Stimulated activated effector memory CD8-positive, alpha-beta T cell treated with anti-CD3 and anti-CD28 coated beads, Interleukin-12 subunit alpha, Interleukin-12 subunit beta, amount 100 ng/mL, for 72 hours (primary cell): ENCODE results near the gene CYP11A1.
A peak's percentile ranks its signal among the peaks of the same experiment; 100 is the strongest.

ENCODE experiments used
- ATAC-seq: fragments of 150-1000 bp; cut with Tn5 transposase; 2 replicates; pipeline ENCODE4 v1.10.0; 2021
- DNase-seq, 2 donors: peaks; one replicate each; pipeline ENCODE4 v3.0.0; 2021 to 2022; ENCODE audit warnings: low spot score in 2 of 2
- H3K27ac Mint-ChIP-seq: one replicate; pipeline ENCODE4 v1.8.0; 2022; ENCODE audit warnings: mild to moderate bottlenecking, mixed read lengths
- H3K36me3 Mint-ChIP-seq: one replicate; pipeline ENCODE4 v1.8.0; 2022; ENCODE audit warnings: mild to moderate bottlenecking, mixed read lengths
- H3K4me1 Mint-ChIP-seq: one replicate; pipeline ENCODE4 v1.8.0; 2022; ENCODE audit warnings: mixed read lengths
- H3K4me3 Mint-ChIP-seq: one replicate; pipeline ENCODE4 v1.8.0; 2022; ENCODE audit warnings: mild to moderate bottlenecking, mixed read lengths
- H3K9me3 Mint-ChIP-seq: one replicate; pipeline ENCODE4 v1.8.0; 2022; ENCODE audit warnings: mixed read lengths

The CYP11A1 gene

DNA sequence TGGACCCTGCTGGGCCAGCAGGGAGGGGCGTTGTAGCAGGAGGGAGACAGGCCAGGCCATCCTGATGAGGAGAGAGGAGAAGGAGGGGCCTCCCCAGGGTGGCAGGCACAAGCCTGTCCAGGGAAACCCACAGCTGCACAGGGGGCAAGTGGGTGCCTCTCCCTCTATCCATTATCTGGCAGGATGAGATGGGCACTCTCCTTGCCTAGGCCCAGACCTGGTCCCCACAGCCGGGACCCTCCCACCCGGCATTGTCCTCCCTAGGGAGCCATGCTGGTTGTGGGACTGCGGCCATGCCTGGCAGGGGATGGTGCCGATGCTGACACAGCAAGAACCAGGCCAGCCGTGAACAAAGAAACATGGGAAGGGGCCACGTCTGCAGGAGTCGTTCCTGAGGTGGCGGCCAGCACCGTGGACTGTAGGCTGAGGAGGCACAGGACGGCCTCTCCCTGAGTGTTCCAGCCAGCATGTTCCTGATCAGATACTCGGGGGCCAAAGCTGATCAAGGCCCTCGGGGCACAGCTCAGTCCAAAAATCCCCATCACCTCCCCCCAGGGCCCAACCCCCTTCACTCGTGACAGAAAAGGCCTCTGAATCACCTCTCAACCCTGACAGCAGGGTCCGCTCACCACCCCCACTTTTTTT, 19.2 kb upstream of the CYP11A1 start:
- no peak for ATAC-seq
- Mint-ChIP-seq H3K4me3 (no peak overlapping the region), H3K9me3 (no peaks in the 10 kb centered on the region), H3K27ac (peak overlapping the region; percentile 79), H3K36me3 (peaks cover 8% of the 10 kb centered on the region), H3K4me1 (peaks cover 62% of the 10 kb centered on the region)
- no peak for DNase-seq

DNA sequence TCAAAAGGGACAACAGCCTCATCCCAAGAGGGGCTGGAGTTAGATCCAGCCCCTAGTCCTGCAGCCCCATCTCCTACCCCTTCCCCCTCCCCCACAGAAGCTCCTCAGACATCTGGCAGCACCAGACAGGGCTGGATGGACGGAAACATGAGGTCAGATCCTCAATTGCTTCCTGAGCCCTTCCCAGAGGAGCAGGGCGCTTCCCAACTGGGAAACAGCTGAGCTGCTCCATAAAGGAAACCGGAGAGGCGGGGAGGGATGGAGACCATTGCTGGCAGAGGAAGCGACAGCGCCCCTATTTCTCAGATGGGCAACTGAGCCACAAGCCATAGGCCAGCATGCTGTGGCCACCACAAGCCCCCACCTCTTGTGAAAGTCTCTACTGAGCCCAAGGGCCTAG, 18.3 kb upstream of the CYP11A1 start:
- ATAC-seq, result no peak
- Mint-ChIP-seq H3K9me3 (no peaks in the 10 kb centered on the region), H3K36me3 (peaks cover 7% of the 10 kb centered on the region), H3K4me1 (peaks cover 62% of the 10 kb centered on the region), H3K27ac (peak overlapping the region; percentile 79), H3K4me3 (peak overlapping the region; percentile 26)
- DNase-seq, result no peak

DNA sequence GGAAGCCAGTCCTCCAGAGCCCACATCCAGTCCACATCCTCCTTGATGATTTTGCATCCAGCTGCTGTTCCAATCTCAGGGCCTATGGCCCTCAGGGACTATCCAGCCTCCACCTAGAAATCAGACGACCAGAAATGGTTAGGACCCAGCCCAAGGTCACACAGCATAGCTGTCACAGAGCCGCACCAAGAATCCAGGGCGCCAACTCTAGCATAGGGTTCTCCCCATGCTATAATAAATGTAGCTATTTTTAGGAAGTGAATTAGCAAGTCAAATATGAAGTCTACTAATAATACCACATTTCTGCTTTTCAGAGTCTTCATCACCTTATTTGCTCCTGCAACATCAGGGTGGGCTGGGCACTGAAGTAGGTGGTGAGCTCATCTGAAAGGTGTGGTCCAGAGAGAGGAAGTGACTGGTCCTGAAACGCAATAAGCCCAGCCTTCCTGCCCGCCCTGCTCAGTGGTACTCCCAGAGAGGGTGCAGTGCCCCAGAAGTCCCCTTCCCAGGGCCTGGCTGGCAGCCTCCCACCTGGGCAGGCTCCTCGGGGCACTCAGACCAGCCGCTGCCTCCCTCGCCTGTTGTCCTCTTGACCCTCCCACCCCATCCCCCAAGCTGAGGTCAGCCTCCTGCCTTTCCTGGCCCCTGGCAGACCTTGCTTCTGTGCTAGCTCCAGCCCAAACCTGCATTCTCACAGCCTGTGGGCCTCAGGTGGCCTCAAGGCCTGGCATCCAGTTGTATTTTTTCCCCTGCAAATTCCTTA, 17.6 kb upstream of the CYP11A1 start:
- ATAC-seq (peak; percentile 81), DNase-seq (peak in 1 of 2 donors; percentile 82)
- Mint-ChIP-seq H3K4me3 (peak overlapping the region; percentile 26), H3K36me3 (peaks cover 7% of the 10 kb centered on the region), H3K4me1 (peaks cover 60% of the 10 kb centered on the region), H3K9me3 (no peaks in the 10 kb centered on the region), H3K27ac (peak overlapping the region; percentile 79)

DNA sequence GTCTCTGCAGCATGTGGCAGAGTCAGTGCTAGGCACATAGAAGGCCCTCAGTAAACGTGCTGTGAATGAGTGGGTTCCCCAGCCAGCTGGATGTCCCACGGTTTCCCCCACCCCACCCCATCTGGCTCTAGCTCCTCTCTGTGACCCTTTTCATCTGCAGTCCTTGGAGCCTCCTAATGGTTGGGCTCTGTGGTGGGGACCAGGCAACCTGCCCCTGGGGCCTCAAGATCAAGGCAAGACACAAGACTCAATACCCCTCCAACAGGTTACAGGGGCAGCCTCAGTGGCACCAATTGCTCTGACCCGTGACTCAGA, 17.1 kb upstream of the CYP11A1 start:
- DNase-seq (no peak), ATAC-seq (no peak)
- peaks cover 7% of the 10 kb centered on the region for H3K36me3 Mint-ChIP-seq
- peak overlapping the region; percentile 79 for H3K27ac Mint-ChIP-seq
- H3K9me3 Mint-ChIP-seq, result no peaks in the 10 kb centered on the region
- H3K4me3 Mint-ChIP-seq, result peak overlapping the region; percentile 26
- peaks cover 57% of the 10 kb centered on the region for H3K4me1 Mint-ChIP-seq

DNA sequence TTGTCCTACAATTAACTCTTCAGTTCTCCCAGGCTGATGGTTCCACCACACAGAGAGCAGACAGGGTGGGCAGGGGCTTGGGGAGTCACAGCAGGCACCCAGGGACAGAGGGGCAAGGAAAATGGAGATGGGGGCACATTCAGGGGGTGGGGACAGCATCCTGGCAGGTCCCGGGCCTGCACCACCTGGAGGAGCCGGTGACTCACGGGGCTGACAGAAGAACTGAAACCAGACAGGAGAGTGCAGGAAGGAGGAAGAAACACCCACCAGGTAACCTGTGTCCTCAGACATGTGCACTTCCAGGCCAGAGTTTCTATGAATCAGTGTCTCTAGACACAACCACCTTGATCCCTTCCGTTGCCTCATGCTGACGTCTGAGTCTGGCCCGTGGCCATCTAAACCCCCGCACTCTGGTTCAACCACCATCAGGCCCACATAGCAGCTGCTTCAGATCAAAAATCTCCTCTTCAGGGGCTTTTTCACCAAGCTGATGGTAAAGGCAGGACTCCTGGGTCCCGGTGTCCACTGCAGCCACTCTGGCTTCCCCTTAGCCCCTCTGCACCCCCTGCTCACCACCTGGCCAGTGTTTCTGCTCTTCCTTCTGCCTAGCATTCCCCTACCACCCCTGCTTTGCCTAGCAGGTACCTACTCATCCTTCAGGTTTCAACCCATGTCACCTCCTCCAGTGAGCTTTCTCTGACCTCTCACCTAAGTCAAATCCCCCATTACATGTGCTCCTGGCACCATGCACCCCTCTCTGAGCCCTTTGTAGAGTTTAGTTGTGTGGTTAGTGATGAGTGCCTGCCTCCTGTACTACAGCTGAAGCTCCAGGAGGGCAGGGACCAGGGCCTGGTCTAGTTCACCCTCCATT, 16.5 kb upstream of the CYP11A1 start:
- Mint-ChIP-seq H3K36me3 (peaks cover 7% of the 10 kb centered on the region), H3K4me3 (peak overlapping the region; percentile 26), H3K4me1 (peaks cover 63% of the 10 kb centered on the region), H3K9me3 (no peaks in the 10 kb centered on the region), H3K27ac (peak overlapping the region; percentile 79)
- ATAC-seq, result peak; percentile 76
- peak; percentile 53 to 80 for DNase-seq

DNA sequence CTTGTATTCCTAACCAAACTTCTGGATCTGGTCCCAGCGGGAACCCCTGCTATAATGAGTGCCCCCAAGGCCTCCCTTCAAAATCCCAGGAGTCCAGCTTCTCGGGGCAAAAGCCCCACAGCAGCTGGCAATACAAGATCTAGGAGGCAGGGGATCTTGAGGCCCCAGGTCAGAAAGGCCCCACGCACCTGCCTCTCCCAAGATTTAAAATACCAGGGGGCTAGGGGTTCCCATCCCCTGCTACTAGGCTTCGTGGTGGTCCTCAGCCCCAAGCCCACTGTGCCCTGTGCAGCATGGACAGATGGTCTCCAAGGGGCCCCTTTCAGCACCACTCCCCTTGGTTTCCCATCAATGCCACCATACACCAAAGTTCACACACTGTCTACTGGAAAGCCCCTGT, 15.8 kb upstream of the CYP11A1 start:
- peaks cover 7% of the 10 kb centered on the region for H3K36me3 Mint-ChIP-seq
- peak overlapping the region; percentile 79 for H3K27ac Mint-ChIP-seq
- peak overlapping the region; percentile 26 for H3K4me3 Mint-ChIP-seq
- no peak for ATAC-seq
- H3K9me3 Mint-ChIP-seq, result no peaks in the 10 kb centered on the region
- DNase-seq, result no peak
- H3K4me1 Mint-ChIP-seq, result peaks cover 67% of the 10 kb centered on the region

DNA sequence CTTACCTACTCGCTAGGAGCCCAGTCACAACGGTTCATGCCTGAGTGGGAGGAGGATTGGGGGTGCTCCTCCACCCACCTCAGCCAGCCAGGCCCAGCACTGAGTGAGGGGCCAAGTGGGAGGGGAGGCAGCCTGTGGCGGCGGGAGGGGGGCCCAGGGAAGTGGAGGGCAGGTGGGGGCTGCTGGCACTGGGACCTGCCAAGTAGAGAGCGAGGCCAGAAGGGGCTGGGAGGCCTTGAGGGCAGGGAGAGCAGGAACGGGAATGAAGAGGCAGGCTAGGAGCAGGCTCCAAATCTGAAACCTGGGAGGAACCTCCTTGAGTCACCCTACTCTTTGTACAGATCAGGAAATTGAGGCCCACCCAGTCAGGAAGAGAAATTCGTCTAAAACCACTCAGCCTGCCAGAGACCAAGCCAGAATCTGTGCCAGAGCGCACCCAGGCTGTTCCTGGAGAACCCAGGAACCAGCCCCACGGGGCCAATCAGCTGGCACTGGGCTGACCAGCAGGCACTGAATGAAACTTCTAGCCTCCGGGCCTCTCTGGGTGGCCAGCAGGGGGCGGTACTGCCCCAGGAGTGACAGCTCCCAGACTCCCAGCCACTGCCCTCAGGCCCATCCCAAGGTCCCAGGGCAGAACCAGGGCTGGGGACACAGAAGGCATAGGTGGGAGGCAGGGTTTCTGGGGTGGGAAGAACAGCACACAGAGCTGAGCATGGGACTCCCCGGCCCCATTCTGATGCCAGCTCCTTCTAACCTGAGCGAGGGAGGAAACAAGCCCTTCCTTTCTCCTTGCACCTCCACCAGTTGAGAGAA, 14.8 kb upstream of the CYP11A1 start:
- H3K9me3 Mint-ChIP-seq, result no peaks in the 10 kb centered on the region
- H3K27ac Mint-ChIP-seq, result peak overlapping the region; percentile 79
- peak; percentile 52 for ATAC-seq
- H3K4me3 Mint-ChIP-seq, result no peak overlapping the region
- H3K36me3 Mint-ChIP-seq, result peaks cover 7% of the 10 kb centered on the region
- peaks cover 67% of the 10 kb centered on the region for H3K4me1 Mint-ChIP-seq
- peak; percentile 85 to 91 for DNase-seq

DNA sequence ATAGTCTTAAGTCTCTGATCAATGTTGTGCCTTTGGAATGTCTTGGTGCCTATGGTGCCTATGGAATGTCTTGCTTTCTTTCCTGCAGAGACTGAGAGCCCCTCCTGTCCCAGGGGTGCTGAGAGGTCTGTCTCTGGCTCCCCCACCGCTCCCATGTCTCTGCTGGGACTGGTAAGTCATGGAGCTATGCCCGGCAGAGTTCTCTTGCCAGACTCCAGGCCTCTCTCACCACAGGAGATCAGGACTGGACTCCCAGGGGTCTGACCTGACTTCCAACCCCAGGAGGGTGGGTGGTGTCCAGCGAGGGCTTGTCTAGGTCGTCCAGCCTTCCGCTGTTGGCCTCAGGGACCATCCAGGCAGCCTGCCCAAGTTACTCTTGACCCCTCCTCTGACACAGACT, 14.0 kb upstream of the CYP11A1 start:
- Mint-ChIP-seq H3K36me3 (peaks cover 7% of the 10 kb centered on the region), H3K4me3 (no peak overlapping the region), H3K27ac (peak overlapping the region; percentile 79), H3K9me3 (no peaks in the 10 kb centered on the region), H3K4me1 (peaks cover 67% of the 10 kb centered on the region)
- ATAC-seq, result no peak
- no peak for DNase-seq

DNA sequence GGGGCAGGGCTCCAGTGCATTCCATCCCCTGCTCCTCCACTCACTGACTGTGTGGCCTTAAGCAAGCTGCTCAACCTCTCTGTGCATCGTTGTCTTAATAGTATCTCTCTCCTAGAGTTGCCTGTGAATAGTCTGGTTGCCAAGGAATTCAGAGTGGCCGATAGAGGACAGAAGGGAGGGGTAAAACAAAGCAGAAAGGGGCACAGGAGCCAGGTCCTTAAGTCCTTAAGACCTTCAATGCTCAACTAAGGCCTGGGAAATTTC, 13.7 kb upstream of the CYP11A1 start:
- Mint-ChIP-seq H3K36me3 (peaks cover 7% of the 10 kb centered on the region), H3K27ac (peak overlapping the region; percentile 79), H3K9me3 (no peaks in the 10 kb centered on the region), H3K4me3 (no peak overlapping the region), H3K4me1 (peaks cover 65% of the 10 kb centered on the region)
- ATAC-seq (no peak), DNase-seq (no peak)

DNA sequence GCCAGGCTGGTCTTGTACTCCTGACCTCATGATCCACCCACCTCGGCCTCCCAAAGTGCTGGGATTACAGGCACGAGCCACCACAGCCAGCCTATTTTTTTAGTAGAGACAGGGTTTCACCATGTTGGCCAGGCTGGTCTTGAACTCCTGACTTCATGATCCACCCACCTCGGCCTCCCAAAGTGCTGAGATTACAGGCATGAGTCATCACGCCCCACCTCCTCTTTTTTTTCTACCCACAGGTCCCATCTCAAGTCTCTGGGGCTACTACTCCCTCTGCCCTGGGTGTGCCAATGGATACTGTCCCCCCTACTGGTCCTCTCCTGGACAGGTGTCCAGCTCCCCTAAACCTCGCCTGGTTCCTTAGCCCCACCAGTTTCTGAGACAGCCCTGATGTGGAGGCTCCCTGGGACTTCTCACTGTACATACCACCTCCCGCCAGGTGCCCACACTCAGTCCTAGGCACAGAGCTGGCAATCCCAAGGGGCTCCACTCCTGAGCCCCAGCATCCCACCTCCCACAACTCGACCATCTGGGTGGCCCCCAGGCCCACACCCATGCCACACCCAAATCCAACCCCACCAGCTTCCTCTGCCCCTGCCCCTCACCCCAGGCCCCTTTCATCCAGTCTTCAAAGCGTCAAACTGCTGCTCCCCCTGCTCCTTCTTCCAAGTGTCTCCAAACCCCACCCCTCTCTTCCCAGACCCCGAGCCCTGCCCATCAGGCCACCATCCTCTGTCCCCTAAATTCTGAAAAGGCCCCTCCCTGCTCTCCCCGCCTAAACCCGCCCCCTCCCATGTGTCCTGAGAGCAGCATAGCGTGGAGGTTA, 13.1 kb upstream of the CYP11A1 start:
- Mint-ChIP-seq H3K36me3 (peaks cover 7% of the 10 kb centered on the region), H3K9me3 (no peaks in the 10 kb centered on the region), H3K4me1 (peaks cover 59% of the 10 kb centered on the region), H3K4me3 (no peak overlapping the region), H3K27ac (peak overlapping the region; percentile 79)
- no peak for DNase-seq
- no peak for ATAC-seq

DNA sequence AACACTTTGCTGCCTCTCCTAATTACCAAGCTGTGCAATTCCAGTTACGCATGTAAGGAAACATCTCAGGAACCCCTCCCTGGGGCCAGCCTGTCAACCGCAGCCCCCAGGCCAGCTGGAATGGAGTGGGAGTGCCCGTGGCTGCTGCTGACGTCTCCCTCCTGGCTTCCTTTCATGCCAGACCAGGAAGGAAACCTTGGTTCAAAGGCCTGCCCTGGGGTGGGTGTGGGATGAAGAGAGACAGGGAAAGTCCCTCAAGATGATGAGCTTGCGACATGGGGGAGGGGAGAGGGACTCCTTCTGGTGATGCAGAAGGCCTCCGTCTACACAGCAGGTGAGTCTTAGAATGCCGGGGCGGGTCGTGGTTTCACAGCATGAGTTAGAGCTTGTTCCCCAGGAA, 11.4 kb upstream of the CYP11A1 start:
- no peak overlapping the region for H3K4me3 Mint-ChIP-seq
- no peaks in the 10 kb centered on the region for H3K9me3 Mint-ChIP-seq
- H3K36me3 Mint-ChIP-seq, result no peaks in the 10 kb centered on the region
- peak overlapping the region; percentile 34 for H3K27ac Mint-ChIP-seq
- ATAC-seq, result no peak
- peaks cover 55% of the 10 kb centered on the region for H3K4me1 Mint-ChIP-seq
- DNase-seq, result no peak

DNA sequence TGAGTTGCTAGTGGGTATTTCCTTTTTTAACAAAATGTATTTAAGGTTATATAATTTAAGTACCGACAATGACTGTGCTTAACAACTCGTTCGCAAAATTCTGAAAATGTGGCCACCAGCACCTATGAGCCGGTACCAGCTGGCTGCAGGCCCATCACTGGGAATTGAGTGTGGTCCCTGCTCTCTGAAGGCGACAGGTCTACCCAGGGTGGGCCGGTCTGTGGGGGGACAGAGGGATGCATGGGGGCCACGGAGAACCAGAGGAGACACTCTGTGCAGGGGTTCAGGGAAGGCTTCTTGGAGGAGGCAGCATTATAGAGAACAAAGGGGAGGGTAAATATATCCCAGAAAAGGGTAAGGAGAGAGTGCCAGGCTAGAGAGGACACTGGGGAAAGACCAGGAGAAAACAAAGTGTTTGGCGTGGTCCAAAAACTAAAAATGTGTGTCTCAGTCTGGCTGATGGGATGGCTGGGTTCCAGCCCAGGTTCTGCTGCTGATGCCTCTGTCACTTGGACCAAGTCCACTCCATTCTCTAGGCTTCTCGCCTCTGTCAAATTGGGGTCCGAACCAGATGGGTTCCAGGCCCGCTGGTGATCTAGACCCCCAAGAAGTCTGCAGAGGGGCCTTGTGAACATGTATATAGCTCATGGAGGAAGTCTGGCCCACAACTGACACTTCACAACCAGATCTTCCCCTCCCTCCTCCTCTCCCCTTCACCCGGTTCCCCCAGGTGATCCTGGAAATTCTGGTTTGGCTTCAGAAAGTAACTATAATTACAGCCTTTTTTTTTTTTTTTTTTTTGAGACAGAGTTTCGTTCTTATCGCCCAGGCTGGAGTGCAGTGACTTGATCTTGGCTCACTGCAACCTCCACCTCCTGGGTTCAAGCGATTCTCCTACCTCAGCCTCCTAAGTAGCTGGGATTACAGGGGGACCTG, 10.7 kb upstream of the CYP11A1 start:
- Mint-ChIP-seq H3K27ac (no peak overlapping the region), H3K36me3 (no peaks in the 10 kb centered on the region), H3K9me3 (no peaks in the 10 kb centered on the region), H3K4me3 (no peak overlapping the region), H3K4me1 (peaks cover 55% of the 10 kb centered on the region)
- ATAC-seq, result no peak
- no peak for DNase-seq

DNA sequence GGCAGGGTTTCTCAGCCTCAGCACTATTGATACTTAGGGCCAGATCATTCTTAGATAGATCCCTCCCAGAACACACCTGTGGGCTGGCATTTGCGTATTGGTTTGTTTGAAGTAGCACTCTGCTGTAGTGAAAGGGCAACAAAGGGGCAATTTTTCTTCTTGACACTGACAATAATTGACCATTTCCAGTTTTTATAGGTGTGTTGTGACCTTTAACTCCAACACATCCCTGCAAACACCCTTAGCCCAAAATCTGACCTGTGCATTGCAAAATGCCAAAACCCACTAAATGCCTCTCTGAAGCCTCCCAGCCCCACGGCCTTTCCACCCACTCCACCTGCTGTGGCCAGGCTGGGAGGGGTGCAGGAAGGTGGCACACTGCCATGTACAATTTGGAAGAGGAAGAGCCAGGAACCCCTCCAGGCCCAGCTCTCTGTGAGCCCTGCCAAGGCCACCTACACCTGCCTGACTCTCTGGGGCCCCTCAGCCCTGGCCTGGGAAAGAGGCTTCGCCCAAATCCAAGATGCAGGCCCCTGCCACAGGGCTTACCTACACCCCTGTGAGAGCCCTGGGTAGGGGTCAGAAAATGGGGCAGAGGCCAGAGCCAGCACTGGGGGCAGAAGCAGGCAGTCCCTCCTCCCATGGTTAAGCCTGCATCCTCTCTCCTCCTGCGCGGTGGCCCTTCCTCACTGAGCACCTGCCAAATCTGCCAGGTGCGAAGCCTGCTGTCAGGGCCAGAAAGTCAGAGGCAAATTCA, 9.6 kb upstream of the CYP11A1 start:
- no peak for ATAC-seq
- no peaks in the 10 kb centered on the region for H3K36me3 Mint-ChIP-seq
- peaks cover 45% of the 10 kb centered on the region for H3K4me1 Mint-ChIP-seq
- DNase-seq, result no peak
- H3K9me3 Mint-ChIP-seq, result no peaks in the 10 kb centered on the region
- no peak overlapping the region for H3K27ac Mint-ChIP-seq
- H3K4me3 Mint-ChIP-seq, result no peak overlapping the region
